ENCODE data around the gene CENPK.
"Not testable (repeated sequence)": the region's sequence is repeated elsewhere in the genome, so short reads cannot be mapped to it uniquely, and the experiment has no call there.

The CENPK gene, protein sequence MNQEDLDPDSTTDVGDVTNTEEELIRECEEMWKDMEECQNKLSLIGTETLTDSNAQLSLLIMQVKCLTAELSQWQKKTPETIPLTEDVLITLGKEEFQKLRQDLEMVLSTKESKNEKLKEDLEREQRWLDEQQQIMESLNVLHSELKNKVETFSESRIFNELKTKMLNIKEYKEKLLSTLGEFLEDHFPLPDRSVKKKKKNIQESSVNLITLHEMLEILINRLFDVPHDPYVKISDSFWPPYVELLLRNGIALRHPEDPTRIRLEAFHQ

DNA sequence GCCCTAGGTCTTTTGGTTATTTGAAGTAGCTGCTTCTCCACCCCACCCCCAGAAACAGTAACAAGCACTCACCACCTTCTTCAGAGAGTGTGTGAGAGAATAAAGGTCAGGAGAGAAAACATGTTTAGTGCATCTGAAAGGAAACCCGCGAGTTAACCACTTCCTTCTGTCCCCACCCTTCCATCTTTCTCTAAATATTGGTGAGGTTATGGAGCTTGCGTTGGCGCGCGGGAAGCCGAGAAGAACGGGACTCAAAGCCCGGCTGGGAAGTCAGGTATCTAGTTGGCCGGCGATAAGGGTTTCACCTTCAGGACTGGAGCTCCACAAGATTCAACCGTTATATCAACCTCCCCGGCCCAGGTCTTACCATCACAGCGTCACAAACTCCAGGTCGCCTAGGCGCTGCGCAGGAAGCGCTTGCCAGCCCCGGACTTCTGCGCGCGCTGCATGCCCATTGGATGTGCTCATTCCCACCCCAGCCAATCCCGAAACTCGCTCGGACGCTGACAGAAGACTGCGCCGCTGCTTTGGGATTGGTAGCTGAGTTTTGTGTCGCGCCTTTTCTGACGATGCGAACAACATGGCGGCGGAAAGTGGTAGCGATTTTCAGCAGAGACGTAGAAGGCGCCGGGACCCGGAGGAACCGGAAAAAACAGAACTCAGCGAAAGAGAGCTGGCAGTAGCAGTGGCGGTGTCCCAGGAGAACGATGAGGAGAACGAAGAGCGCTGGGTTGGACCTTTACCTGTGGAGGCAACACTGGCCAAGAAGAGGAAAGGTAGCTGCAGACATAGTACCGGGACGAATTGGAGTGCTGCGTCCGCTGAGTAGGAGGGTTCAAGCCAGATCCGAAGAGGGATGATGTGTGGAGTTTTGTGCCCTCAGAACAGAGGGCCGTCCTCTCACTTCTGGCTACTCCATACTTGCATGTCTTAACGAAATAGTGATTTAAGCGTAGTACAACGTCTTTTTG lies at the start of gene CENPK, which contains the start of gene PPWD1:
Gene CENPK (minus strand): TSS at position 438 of the 971 bp plus-strand sequence. CDS start 8,261 bp downstream, outside the sequence.
Gene PPWD1 (plus strand): TSS at position 566 of the 971 bp plus-strand sequence. CDS start 15 bp downstream, at position 581.
- peak; percentile 90 for DNase-seq (ENCODE audit: low read depth in 1 of 2, low spot score in 1 of 2)

DNA sequence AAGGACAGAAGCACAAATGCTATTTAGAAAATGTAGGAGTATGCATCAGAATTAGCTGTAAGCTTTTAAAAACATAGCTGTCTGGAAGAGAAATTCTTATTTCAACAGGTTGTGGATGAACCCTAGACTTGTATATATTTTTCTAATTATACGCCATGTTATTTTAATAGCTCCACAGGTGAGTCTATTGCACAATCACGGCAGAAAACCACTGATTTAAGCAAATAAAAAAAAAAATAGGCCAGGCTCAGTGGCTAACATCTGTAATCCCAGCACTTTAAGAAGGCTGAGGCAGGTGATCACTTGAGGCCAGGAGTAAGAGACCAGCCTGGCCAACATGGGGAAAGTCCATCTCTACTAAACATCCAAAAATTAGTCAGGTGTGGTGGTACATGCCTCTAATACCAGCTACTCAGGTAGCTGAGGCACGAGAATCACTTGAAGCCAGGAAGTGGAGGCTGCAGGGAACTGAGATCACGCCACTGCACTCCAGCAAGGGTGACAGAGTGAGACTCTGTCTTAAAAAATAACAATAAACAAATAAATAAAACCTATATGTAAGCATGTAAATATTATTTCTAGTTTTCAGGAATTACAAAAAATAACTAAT lies 49.4 kb upstream of the CENPK start:
- DNase-seq (ENCODE audit: low read depth in 1 of 2, low spot score in 1 of 2) = no peak

DNA sequence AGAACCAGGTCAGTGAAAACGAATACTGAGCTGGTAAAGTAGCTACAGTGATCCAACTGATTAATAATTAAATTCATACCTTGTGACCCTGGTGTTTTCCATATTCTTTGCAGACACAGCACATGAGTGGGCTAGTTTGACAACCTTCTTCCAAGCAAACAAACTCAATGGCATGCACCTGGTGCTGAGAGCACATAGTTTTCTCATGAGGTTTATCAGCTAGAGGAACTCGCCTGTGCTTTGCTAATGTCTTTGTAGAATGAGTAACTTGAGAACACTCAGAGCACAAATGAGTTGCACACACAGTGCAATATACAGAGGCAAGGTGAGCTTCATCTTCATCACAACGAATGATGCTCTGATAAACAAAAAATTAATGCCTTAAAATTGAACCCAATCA lies 48.6 kb upstream of the CENPK start:
- no peak for DNase-seq (ENCODE audit: low read depth in 1 of 2, low spot score in 1 of 2)

DNA sequence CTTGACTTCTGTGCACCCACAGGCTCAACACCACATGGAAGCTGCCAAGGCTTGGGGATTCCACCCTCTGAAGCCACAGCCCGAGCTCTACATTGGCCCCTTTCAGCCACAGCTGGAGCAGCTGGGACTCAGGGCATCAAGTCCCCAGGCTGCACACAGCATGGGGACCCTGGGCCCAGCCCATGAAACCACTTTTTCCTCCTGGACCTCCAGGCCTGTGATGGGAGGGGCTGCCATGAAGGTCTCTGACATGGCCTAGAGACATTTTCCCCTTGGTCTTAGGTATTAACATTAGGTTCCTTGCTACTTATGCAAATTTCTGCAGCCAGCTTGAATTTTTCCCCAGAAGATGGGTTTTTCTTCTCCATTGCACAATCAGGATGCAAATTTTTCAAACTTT lies 38.8 kb upstream of the CENPK start:
- DNase-seq (ENCODE audit: low read depth in 1 of 2, low spot score in 1 of 2) = not testable (repeated sequence)

DNA sequence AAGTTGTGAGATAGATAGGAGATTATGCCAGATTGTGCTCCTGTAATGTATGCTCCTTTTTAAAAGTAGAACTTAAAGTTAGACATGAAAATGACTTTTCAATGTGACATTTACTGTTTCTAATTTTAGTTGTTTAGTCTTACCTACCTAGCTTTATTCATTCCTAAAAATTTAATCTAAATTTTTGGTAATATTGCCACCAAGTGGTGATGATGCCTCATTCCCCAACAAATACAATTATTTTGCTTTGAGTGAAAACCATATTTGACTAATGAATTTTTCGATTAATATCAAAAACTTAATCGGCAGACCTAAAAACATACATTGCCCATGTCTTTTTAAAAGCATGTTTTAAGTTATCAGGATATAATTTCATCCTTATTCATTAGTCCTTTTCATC lies 25.7 kb upstream of the CENPK start:
- DNase-seq (ENCODE audit: low read depth in 1 of 2, low spot score in 1 of 2) = no peak

DNA sequence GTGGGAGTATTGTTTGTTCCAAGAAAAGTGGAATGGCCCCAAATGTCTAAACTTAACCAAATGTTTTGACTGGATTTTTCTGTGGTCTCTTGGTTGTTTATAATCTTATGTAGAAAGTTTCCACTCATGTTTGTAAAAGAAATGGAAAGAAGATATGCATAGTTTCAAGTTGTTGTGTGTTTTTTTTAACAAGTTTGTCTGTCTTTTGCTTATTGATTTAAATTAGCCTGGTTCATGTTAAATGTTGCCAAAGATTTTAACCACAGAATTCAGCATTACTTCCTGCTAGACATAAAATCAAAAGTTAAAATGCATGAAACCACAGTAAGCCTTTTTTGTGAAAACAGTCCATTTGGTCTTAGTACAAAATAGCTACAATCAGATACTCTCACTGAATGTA lies 14.2 kb upstream of the CENPK start:
- DNase-seq (ENCODE audit: low read depth in 1 of 2, low spot score in 1 of 2) = no peak

DNA sequence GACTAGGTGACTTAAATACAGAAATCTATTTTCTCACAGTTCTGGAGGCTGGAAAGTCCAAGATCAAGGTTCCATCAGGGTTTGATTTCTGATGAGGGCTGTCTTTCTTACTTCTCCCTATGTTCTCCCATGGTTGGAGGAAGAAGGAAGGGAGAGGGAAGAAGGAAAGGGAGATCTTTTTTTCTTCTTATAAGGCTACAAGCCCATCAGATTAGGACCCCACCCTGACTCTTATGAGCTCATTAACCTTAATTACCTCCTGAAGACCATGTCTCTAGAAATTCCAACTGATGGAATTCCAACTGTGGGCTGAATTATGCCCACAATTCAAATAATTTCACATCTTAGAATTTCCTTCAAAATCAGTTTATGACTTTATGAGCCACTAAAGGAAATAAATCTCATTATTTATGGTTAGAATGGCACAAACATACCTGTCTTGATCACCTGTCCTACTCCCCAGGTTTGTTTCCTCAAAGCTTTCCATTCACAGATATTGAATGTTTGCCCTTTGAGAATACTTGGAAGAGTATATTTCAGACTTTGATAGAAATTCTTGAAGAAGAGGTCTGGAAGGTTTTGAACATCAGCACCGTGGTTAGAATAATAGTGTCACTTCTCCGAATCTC lies 7.7 kb upstream of the CENPK start:
- no peak for DNase-seq (ENCODE audit: low read depth in 1 of 2, low spot score in 1 of 2)

DNA sequence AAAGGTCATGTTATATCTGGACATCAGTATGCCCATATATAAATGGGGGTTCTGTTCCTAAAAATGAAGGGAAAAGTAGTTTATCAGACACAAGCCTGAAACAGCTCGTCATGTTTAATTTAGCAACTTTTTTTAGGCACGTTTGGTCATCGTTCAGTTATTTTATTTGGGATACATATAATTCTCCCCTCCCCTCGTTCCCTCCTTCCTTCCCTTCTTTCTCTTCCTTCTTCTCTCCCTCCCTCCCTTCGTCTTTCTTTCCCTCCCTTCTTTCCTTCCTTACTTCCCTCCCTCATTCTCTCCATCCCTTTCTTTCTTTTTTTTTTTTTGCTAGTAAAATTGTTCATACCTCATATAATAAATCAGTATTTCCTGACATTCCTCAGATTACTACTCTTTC lies 3.5 kb upstream of the CENPK start:
- DNase-seq (ENCODE audit: low read depth in 1 of 2, low spot score in 1 of 2) = no peak

DNA sequence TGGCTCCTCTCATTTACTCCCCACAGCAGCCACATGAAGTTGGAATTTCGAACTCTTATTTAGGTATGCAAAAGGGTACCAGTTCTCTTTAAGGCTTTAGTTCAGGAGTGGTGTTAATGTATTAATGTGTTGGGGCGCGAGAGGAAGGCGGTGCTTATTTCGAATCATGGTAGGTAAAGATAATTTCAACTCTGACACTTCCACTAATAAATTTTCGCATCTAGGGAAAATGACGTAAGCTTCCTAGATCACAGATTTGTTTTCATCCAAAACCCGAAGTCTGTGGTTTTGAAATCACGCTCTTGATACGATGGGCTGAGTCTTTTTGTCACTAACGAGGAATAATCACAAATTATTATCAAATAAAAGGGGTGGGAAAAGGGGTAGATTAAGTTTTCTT lies 809 bp upstream of the CENPK start:
- DNase-seq (ENCODE audit: low read depth in 1 of 2, low spot score in 1 of 2) = no peak

DNA sequence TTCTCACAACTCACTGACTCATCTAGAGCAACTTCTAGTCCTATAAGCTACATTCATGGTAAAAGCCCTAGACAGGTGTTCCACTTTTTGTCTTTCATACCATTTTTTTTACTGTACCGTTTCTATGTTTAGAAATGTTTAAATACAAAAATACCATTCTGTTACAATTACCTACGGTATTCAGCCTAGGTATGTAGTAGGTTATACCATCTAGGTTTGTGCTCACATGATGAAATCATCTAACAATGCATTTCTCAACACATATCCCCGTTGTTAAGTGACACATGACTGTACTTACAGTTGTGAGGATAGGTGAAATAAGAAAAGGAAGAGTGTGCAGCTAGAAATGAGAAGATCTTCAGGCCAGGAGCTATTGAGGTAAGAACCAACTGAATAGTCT lies 6.2 kb downstream of the CENPK start:
- no peak for DNase-seq (ENCODE audit: low read depth in 1 of 2, low spot score in 1 of 2)

DNA sequence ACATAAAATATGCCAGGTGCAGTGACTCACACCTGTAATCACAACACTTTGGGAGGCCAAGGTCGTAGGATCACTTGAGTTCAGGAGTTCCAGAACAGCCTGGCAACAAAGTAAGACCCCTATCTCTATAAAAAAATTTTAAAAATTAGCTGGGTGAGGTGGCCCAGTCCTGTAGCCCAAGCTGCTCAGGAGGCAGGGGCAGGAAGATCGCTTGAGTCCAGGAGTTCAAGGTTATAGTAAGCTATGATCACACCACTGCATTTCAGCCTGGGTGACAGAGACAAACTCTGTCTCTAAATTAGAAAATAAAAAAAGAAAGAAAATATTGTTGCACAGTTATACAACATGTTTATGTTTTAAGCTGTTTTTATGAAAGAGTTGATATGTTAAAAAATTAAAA lies 6.8 kb downstream of the CENPK start:
- DNase-seq (ENCODE audit: low read depth in 1 of 2, low spot score in 1 of 2) = no peak

DNA sequence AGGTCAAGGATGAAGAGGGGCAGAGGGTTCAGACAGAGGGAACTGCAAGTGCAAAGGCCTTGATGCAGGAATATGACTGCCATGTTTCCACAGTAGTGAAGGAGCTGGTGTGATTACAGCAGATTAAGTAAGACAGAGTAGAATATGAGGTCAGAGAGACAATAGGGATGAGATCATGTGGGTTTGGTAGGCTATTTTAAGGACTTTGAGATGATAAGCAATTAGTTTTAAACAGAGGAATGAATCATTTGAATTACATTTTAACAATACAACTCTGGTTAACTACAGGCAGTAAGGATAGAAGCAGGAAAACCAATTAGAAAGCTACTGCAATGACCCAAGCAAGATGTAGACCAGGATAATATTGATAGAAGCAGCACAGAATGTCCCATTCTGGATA lies 7.7 kb downstream of the CENPK start:
- no peak for DNase-seq (ENCODE audit: low read depth in 1 of 2, low spot score in 1 of 2)

DNA sequence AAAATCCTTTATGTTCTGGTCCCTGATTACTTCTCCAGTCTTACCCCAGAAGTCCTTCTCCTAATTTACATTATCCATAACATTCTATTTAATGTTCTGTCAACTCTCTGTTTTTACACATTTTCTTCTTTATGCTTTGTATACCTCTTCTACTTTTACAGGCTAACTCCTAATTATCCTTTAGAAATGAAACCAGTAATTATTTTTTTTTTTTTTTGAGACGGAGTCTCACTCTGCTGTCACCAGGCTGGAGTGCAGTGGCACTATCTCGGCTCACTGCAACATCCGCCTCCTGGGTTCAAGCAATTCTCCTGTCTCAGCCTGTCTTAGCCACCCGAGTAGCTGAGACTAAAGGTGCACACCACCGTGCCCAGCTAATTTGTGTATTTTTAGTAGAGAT lies 9.0 kb downstream of the CENPK start:
- DNase-seq (ENCODE audit: low read depth in 1 of 2, low spot score in 1 of 2) = no peak

DNA sequence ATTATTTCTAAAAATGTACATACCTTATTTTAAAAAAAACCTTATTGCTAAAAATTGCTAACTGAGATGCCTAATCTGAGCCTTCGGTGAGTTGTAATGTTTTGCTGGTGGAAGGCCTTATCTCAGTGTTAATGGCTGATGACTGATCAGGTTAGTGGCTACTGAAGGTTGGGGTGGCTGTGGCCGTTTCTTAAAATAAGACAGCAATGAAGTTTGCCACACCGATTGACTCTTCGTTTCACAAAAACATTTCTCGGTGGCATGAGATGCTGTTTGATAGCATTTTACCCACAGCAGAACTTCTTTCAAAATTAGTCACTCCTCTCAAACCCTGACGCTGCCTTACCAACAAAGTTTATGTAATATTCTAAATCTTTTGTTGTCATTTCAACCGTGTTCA lies 14.7 kb downstream of the CENPK start:
- no peak for DNase-seq (ENCODE audit: low read depth in 1 of 2, low spot score in 1 of 2)

DNA sequence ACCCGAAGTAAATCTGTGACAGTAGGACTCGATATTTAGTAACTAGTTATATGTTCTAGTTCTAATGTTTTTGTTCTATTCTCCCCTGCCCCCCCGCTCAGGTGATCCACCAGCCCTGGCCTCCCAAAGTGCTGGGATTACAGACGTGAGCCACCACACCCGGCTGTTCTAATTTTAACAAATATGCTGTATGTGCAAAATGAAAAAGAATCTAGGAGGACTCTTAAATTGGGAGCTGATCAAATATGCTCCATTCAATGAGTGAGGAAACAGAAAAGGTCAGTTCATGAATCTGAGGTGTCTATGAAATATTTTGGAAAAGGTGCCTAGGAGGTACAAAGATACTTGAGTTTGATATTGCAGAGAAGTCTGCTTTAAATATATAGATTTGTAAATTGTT lies 16.8 kb downstream of the CENPK start:
- DNase-seq (ENCODE audit: low read depth in 1 of 2, low spot score in 1 of 2) = no peak

DNA sequence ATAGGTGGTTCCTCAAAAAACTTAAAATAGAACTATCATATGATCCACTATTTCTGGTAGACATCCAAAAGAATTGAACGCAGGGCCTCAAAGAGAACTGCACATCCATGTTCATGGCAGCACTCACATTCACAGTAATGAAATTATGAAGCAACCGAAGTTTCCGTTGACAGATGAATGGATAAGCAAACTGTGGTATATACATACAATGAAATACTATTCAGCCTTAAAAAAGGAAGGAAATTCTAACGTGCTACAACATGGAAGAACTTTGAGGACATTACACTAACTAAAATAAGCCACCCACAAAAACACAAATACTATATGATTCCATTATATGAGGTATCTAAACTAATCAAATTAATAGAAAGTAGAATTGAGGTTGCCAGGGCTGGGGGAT lies 18.5 kb downstream of the CENPK start:
- DNase-seq (ENCODE audit: low read depth in 1 of 2, low spot score in 1 of 2) = no peak

DNA sequence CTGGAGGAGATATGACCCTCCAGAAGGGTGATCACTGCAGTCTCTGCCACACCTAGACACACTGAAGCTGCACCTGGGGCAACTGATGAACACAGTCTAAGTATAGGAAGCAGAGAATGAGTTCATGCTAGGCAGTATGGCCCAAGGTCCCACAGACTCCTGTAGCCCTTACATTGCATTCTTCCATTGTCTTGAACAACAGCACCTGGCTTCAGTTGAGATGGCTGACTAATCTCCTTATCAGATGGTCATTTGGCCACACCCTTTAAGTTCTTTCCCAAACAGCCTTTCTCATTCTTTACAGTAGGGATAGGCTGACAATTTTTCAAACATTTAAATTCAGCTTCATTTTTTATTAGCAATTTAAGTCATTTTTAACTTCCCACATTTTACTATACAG lies 23.1 kb downstream of the CENPK start:
- DNase-seq (ENCODE audit: low read depth in 1 of 2, low spot score in 1 of 2) = no peak

DNA sequence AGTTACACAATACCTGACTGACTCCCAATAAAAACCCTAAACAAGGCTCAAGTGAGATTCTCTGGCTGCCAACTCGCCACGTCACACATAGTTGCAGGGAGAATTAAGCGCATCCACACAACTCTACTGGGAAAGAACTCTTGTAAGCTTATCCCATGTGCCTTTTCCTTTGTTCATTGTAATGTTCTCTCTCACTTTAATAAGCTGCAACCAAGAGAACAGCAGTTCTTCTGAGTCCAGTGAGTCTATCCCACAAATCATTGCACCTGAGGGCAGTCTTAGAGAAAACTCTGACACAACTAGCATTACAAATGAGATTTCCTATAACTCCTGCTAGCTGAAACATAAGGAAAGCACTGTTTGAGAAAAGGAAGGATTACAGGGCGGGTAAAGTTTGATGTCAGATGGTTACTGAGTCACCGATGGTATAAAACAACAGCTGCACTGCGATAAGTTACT lies 27.4 kb downstream of the CENPK start:
- DNase-seq (ENCODE audit: low read depth in 1 of 2, low spot score in 1 of 2) = no peak

DNA sequence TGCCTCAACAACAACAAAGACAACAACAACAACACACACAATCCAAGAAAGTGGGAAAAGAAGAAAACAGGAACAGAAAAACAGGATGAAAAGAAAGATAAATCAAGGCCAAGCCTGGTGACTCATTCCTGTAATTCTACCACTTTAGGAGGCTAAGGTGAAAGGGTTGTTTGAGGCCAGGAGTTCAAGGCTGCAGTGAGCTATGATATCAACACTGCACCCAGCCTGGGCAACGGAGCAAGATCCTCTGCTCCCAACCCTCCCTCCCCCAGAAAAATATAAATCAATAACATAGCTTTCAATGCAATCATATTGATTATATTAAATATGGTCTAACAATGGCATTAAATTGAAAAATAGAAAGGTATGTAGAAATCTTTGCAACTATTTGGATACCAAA lies 32.1 kb downstream of the CENPK start:
- no peak for DNase-seq (ENCODE audit: low read depth in 1 of 2, low spot score in 1 of 2)

DNA sequence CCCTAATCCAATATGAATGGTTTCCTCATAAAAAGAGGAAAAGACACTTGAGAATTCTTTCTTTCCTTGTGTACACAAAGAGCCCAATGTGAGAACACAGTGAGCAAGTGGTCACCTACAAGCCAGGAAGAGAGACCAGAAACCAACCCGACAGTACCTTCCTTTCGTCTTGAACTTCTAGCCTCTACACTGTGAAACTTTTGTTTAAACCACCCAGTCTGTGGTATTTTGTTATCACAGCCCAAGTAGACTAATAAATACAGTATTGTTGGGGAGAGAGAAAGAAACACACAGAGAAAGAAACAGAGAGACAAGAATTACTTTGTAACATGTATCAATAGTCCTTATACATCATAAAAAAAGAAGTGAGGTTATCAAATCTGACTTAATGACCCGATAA lies 37.2 kb downstream of the CENPK start:
- DNase-seq (ENCODE audit: low read depth in 1 of 2, low spot score in 1 of 2) = no peak

DNA sequence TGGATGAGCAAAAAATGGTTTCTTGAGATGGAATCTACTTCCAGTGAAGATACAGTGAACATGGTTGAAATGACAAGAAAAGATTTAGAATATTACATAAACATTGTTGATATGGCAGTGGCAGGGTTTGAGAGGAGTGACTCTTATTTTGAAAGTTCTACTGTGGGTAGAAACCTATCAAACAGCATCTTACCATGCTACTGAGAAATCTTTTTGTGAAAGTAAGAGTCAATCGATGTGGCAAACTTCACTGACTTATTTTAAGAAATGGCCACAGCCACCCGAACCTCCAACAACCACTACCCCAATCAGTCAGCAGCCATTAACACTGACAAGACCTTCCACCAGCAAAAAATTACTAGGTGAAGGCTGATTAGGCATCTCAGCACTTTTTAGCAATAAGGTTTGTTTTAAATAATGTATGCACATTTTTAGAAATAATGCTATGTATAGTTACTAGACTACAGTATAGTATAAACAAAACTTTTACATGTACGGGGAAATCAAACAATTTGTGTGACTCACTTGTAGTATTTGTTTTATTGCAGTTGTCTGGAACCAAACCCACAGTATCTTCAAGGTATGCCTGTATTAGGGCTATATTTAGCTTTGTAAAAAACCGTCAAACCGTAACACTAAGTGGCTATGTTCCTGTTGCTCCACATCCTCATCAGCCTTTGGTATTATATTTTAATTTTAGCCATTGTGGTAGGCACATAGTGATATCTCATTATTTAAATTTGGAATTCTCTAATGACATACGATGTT lies 50.6 kb downstream of the CENPK start:
- DNase-seq (ENCODE audit: low read depth in 1 of 2, low spot score in 1 of 2) = no peak

Measured in activated T-helper 1 cell treated with anti-CD3 and anti-CD28 coated beads, Interleukin-2, amount 50 U/mL, for 16 hours (primary cell).